Central memory CD8-positive, alpha-beta T cell (primary cell): ENCODE data around the gene PRCD.
A peak's percentile ranks its signal among the peaks of the same experiment; 100 is the strongest.

Experiments used
- ATAC-seq: fragments of 150-1000 bp; cut with Tn5 transposase; replicated peaks from 2 replicates; pipeline ENCODE4 v1.10.0; 2022; ENCODE audit warnings: mild to moderate bottlenecking, moderate FRiP score, moderate number of reproducible peaks; ENCODE audit not compliant: poor library complexity, severe bottlenecking; ENCODE audit errors: extremely low read depth
- DNase-seq, 2 donors: peaks; one replicate each; pipeline ENCODE4 v3.0.0; 2021; ENCODE audit warnings: low spot score in 2 of 2
- H3K27ac Mint-ChIP-seq: one replicate; pipeline ENCODE4 v1.8.0; 2022; ENCODE audit warnings: low read depth, mild to moderate bottlenecking, moderate library complexity, mixed read lengths
- H3K27me3 Mint-ChIP-seq: one replicate; pipeline ENCODE4 v1.8.0; 2022; ENCODE audit warnings: mixed read lengths
- H3K36me3 Mint-ChIP-seq: one replicate; pipeline ENCODE4 v1.8.0; 2022; ENCODE audit warnings: mild to moderate bottlenecking, moderate library complexity, mixed read lengths; ENCODE audit not compliant: insufficient read depth
- H3K4me1 Mint-ChIP-seq: one replicate; pipeline ENCODE4 v1.8.0; 2022; ENCODE audit warnings: mixed read lengths
- H3K4me3 Mint-ChIP-seq: one replicate; pipeline ENCODE4 v1.8.0; 2022; ENCODE audit warnings: mild to moderate bottlenecking, moderate library complexity, mixed read lengths
- H3K9me3 Mint-ChIP-seq: one replicate; pipeline ENCODE4 v1.8.0; 2022; ENCODE audit warnings: mixed read lengths

The PRCD gene

GRCh38 chr17:76585033-76585648 lies 45.3 kb downstream of the PRCD start:
- no peak for ATAC-seq
- peaks cover 10% of the 10 kb centered on the region for H3K4me1 Mint-ChIP-seq
- no peak for DNase-seq
- H3K27me3 Mint-ChIP-seq: peaks cover 37% of the 10 kb centered on the region
- H3K36me3 Mint-ChIP-seq: no peaks in the 10 kb centered on the region
- H3K9me3 Mint-ChIP-seq: no peaks in the 10 kb centered on the region
- H3K27ac Mint-ChIP-seq: no peak overlapping the region
- peak overlapping the region; percentile 74 for H3K4me3 Mint-ChIP-seq

GRCh38 chr17:76585649-76586593 lies 46.1 kb downstream of the PRCD start, which contains the start of gene ST6GALNAC2:
ST6GALNAC2 (minus strand) TSS chr17:76585860; CDS start chr17:76585808, 52 bp downstream.
- ATAC-seq (peak; percentile 82), DNase-seq (peak; percentile 33 to 39)
- H3K36me3 Mint-ChIP-seq: no peaks in the 10 kb centered on the region
- no peak within 1 kb of the TSS for H3K27ac Mint-ChIP-seq
- peak within 1 kb of the TSS; percentile 74 for H3K4me3 Mint-ChIP-seq
- H3K9me3 Mint-ChIP-seq: no peaks in the 10 kb centered on the region
- H3K27me3 Mint-ChIP-seq: peaks cover 39% of the 10 kb centered on the region
- peaks cover 10% of the 10 kb centered on the region for H3K4me1 Mint-ChIP-seq

DNA sequence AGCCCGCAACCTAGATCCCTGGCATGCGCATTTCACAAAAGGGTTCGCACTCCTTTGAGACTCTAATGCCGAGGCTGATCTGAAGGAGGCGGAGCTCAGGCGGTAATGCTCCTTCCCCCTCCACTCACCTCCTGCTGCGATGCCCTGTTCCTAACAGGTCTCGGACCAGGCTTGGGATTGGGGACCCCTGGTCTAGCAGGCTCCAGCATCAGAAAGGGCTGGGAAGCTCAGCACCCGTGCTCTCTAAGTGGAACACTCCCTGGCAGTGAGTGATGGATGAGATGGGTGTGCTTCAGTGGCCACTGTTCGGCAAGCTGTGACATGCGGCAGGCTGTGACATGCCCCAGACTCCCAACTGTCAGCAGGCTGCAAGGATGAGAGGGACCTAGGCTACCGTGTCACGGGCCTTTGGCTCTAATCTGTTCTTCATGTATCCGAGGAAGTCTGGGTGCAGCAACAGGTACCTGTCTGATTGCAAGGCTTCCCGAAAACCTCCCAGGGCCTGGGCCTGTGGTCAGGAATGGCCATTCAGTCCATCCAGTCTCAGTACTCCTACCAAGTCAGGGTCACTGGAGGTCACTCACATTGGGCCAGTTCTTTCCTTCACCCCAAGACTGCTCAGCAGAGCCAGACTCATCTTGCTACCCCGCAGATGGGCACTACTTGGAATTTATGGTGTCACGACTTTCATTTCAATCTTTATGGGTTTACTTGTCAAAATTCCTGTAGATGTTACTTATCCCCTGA lies 47.1 kb downstream of the PRCD start:
- Mint-ChIP-seq H3K4me3 (peak overlapping the region; percentile 74), H3K27me3 (peaks cover 39% of the 10 kb centered on the region), H3K27ac (no peak overlapping the region), H3K36me3 (no peaks in the 10 kb centered on the region), H3K9me3 (no peaks in the 10 kb centered on the region), H3K4me1 (peaks cover 10% of the 10 kb centered on the region)
- ATAC-seq: no peak
- no peak for DNase-seq

DNA sequence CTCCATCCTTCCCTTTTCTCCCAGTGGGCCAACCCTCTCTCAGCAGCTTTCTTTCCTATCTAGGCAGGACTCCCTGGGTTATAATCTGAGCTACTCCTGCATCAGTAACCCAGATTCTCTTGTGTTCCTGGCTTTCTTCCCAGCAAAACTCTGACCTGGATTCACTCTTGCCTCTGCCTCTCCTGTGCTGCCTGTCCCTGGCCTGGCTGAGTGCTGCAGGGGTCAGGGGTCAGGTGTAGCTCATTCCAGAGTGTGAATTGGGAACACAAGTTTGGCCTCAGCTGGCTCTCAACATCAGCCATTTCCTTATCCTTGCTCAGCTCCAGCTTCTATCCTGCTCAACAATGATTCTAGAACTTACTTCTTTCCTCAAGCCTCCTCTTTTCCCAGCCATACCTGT lies 48.3 kb downstream of the PRCD start:
- Mint-ChIP-seq H3K9me3 (no peaks in the 10 kb centered on the region), H3K27me3 (peaks cover 41% of the 10 kb centered on the region), H3K4me1 (peaks cover 10% of the 10 kb centered on the region), H3K36me3 (no peaks in the 10 kb centered on the region), H3K27ac (no peak overlapping the region), H3K4me3 (no peak overlapping the region)
- DNase-seq (no peak), ATAC-seq (no peak)

- Mint-ChIP-seq H3K27ac (no peak overlapping the region), H3K36me3 (no peaks in the 10 kb centered on the region), H3K9me3 (no peaks in the 10 kb centered on the region), H3K4me1 (no peaks in the 10 kb centered on the region), H3K27me3 (peaks cover 54% of the 10 kb centered on the region), H3K4me3 (no peak overlapping the region)
- DNase-seq (no peak), ATAC-seq (no peak)
Observed at GRCh38 chr17:76593384-76593826, 53.6 kb downstream of the PRCD start.

- Mint-ChIP-seq H3K9me3 (no peaks in the 10 kb centered on the region), H3K36me3 (no peaks in the 10 kb centered on the region), H3K27me3 (peaks cover 54% of the 10 kb centered on the region), H3K4me3 (no peak overlapping the region), H3K4me1 (no peaks in the 10 kb centered on the region), H3K27ac (no peak overlapping the region)
- DNase-seq: no peak
- ATAC-seq: no peak
Observed at GRCh38 chr17:76593959-76594358, 54.1 kb downstream of the PRCD start.

GRCh38 chr17:76594690-76595089 lies 54.8 kb downstream of the PRCD start:
- H3K36me3 Mint-ChIP-seq: no peaks in the 10 kb centered on the region
- ATAC-seq (no peak), DNase-seq (no peak)
- H3K4me3 Mint-ChIP-seq: no peak overlapping the region
- H3K27me3 Mint-ChIP-seq: peaks cover 54% of the 10 kb centered on the region
- H3K4me1 Mint-ChIP-seq: no peaks in the 10 kb centered on the region
- no peaks in the 10 kb centered on the region for H3K9me3 Mint-ChIP-seq
- no peak overlapping the region for H3K27ac Mint-ChIP-seq
